Natural killer cell (primary cell): ENCODE data around the gene CEP44. TPM values are rescaled to one million over a fixed set of nuclear protein-coding genes. Genes with fewer than 3 reads are reported as not detected.

ENCODE experiments used
- ATAC-seq, 3 donors: fragments of 150-1000 bp in 2 of 3; fragments of 200-7000 bp in 1 of 3; cut with Tn5 transposase; 1 replicate in 1 of 3; 2 replicates in 2 of 3; pipeline ENCODE4 v1.10.0; 2021; ENCODE audit warnings: mild to moderate bottlenecking in 2 of 3, moderate library complexity in 2 of 3
- DNase-seq, 2 donors: peaks; one replicate each; pipeline versions ENCODE4 v3.0.0 to v3.0.0-alpha.2; 2013 to 2021; ENCODE audit warnings: mixed read lengths in 1 of 2
- H3K27ac ChIP-seq: one replicate; pipeline ENCODE4 v1.5.1; 2013; ENCODE audit warnings: mild to moderate bottlenecking, low read length
- H3K27me3 ChIP-seq: one replicate; pipeline ENCODE4 v1.6.1; 2013; ENCODE audit warnings: low read length; ENCODE audit not compliant: control insufficient read depth, insufficient read depth
- H3K36me3 ChIP-seq: one replicate; pipeline ENCODE4 v1.6.1; 2013; ENCODE audit warnings: low read length; ENCODE audit not compliant: control insufficient read depth, insufficient read depth
- H3K4me1 ChIP-seq: one replicate; pipeline ENCODE4 v1.6.1; 2013; ENCODE audit warnings: low read length; ENCODE audit not compliant: control insufficient read depth, insufficient read depth
- H3K4me3 ChIP-seq: one replicate; pipeline ENCODE4 v1.5.1; 2013; ENCODE audit warnings: low read length
- H3K9me3 ChIP-seq: one replicate; pipeline ENCODE4 v1.6.1; 2013; ENCODE audit warnings: low read length; ENCODE audit not compliant: control insufficient read depth, insufficient read depth
- H3K27ac Mint-ChIP-seq, 2 donors: one replicate each; pipeline ENCODE4 v1.8.0; 2022; ENCODE audit warnings: mild to moderate bottlenecking in 2 of 2, mixed read lengths in 2 of 2, moderate library complexity in 1 of 2
- H3K27me3 Mint-ChIP-seq, 2 donors: one replicate each; pipeline ENCODE4 v1.8.0; 2022; ENCODE audit warnings: low read depth in 2 of 2, mixed read lengths in 2 of 2
- H3K36me3 Mint-ChIP-seq: one replicate; pipeline ENCODE4 v1.8.0; 2022; ENCODE audit warnings: mixed read lengths
- H3K4me1 Mint-ChIP-seq, 2 donors: one replicate each; pipeline ENCODE4 v1.8.0; 2022; ENCODE audit warnings: mixed read lengths in 2 of 2
- H3K4me3 Mint-ChIP-seq: one replicate; pipeline ENCODE4 v1.8.0; 2022; ENCODE audit warnings: mild to moderate bottlenecking, moderate library complexity, mixed read lengths
- H3K9me3 Mint-ChIP-seq, 2 donors: one replicate each; pipeline ENCODE4 v1.8.0; 2022; ENCODE audit warnings: mixed read lengths in 2 of 2
- CTCF ChIP-seq: fragments of 200-600 bp; IDR thresholded peaks from one replicate; pipeline ENCODE4 v1.8.0; 2022; ENCODE audit warnings: antibody characterized with exemption
- WGBS: methylation state at CpG from one replicate; pipeline ENCODE4 v1.1.7; 2013; ENCODE audit warnings: missing lambda C conversion rate; ENCODE audit not compliant: insufficient coverage; 5-methylcytosine and 5-hydroxymethylcytosine counted together
- intact Hi-C: fragments of 100-400 bp; cut with micrococcal nuclease; formaldehyde crosslinking; loops from one replicate; pipeline ENCODE4 v1.14.2; 2022
- total RNA-seq, 4 donors: library from RNA; stranded (reverse); fragments of 120-200 nt in 1 of 4; gene quantifications; one replicate each; pipeline versions ENCODE4 v1.2.3 to v1.2.4, GENCODE V29; 2013 to 2022

Gene CEP44
- total RNA-seq, 3 donors from 2014 or later (not counting 1 experiment from before 2014, with no cell fraction given), result 21.7 to 25.2 (median 23.4) TPM

- no peak overlapping the region for H3K4me3 ChIP-seq
- H3K9me3 ChIP-seq, result no peaks in the 10 kb centered on the region
- Mint-ChIP-seq H3K9me3 (no peaks in the 10 kb centered on the region), H3K4me1 (no peaks in the 10 kb centered on the region), H3K36me3 (peaks cover 11% of the 10 kb centered on the region), H3K27ac (no peak overlapping the region), H3K27me3 (no peaks in the 10 kb centered on the region), H3K4me3 (no peak overlapping the region)
- no peak overlapping the region for H3K27ac ChIP-seq
- TF ChIP-seq CTCF, result no peak
- ATAC-seq (no peak), DNase-seq (no peak)
- H3K27me3 ChIP-seq, result no peaks in the 10 kb centered on the region
- intact Hi-C loops, result no loop called here
- no peaks in the 10 kb centered on the region for H3K4me1 ChIP-seq
- no CpG with 5 or more reads among the region's 1 CpG for WGBS
- peaks cover 29% of the 10 kb centered on the region for H3K36me3 ChIP-seq
Measured at GRCh38 chr4:174304664-174305063, 21.0 kb downstream of the CEP44 start.

- Mint-ChIP-seq H3K4me3 (no peak overlapping the region), H3K4me1 (no peaks in the 10 kb centered on the region), H3K9me3 (no peaks in the 10 kb centered on the region), H3K36me3 (peaks cover 11% of the 10 kb centered on the region), H3K27ac (no peak overlapping the region), H3K27me3 (no peaks in the 10 kb centered on the region)
- intact Hi-C loops, result no loop called here
- no peak for TF ChIP-seq CTCF
- WGBS, result 100% methylated on average over 3 of the region's 3 CpGs
- Histone ChIP-seq H3K27me3 (no peaks in the 10 kb centered on the region), H3K9me3 (no peaks in the 10 kb centered on the region), H3K36me3 (peaks cover 28% of the 10 kb centered on the region), H3K4me1 (no peaks in the 10 kb centered on the region), H3K27ac (no peak overlapping the region), H3K4me3 (no peak overlapping the region)
- DNase-seq, result no peak
- no peak for ATAC-seq
Measured at GRCh38 chr4:174305961-174306360, 22.2 kb downstream of the CEP44 start.

- H3K27ac Mint-ChIP-seq, result no peak overlapping the region
- H3K27me3 ChIP-seq, result no peaks in the 10 kb centered on the region
- no peak overlapping the region for H3K4me3 Mint-ChIP-seq
- peaks cover 2 to 3% of the 10 kb centered on the region in 2 donors for H3K4me1 Mint-ChIP-seq
- no peaks in the 10 kb centered on the region for H3K27me3 Mint-ChIP-seq
- H3K9me3 Mint-ChIP-seq, result no peaks in the 10 kb centered on the region
- DNase-seq, result no peak
- no peaks in the 10 kb centered on the region for H3K4me1 ChIP-seq
- no peak for TF ChIP-seq CTCF
- no peaks in the 10 kb centered on the region for H3K9me3 ChIP-seq
- H3K36me3 Mint-ChIP-seq, result peaks cover 11% of the 10 kb centered on the region
- ATAC-seq, result no peak
- no peak overlapping the region for H3K27ac ChIP-seq
- intact Hi-C loops, result no loop called here
- 87% methylated on average over 3 of the region's 4 CpGs for WGBS
- H3K36me3 ChIP-seq, result peaks cover 33% of the 10 kb centered on the region
- H3K4me3 ChIP-seq, result no peak overlapping the region
Measured at GRCh38 chr4:174307694-174308093, 24.0 kb downstream of the CEP44 start.

- no peak overlapping the region for H3K4me3 Mint-ChIP-seq
- peaks cover 10% of the 10 kb centered on the region in 2 donors for H3K4me1 Mint-ChIP-seq
- no peaks in the 10 kb centered on the region for H3K9me3 Mint-ChIP-seq
- peak overlapping the region in 1 of 2 donors; percentile 55 for H3K27ac Mint-ChIP-seq
- no peak for TF ChIP-seq CTCF
- no peaks in the 10 kb centered on the region for H3K9me3 ChIP-seq
- peaks cover 24% of the 10 kb centered on the region for H3K36me3 ChIP-seq
- no peaks in the 10 kb centered on the region for H3K27me3 Mint-ChIP-seq
- WGBS, result 75% methylated on average over 3 of the region's 3 CpGs
- no peak overlapping the region for H3K27ac ChIP-seq
- no peaks in the 10 kb centered on the region for H3K27me3 ChIP-seq
- intact Hi-C loops, result no loop called here
- no peaks in the 10 kb centered on the region for H3K36me3 Mint-ChIP-seq
- ATAC-seq, result no peak
- DNase-seq, result no peak
- no peak overlapping the region for H3K4me3 ChIP-seq
- no peaks in the 10 kb centered on the region for H3K4me1 ChIP-seq
Measured at GRCh38 chr4:174312993-174313392, 29.3 kb downstream of the CEP44 start.
